Myocyte (in vitro differentiated cells): ENCODE measurements around the gene MRGPRG. TPM values are rescaled to one million over a fixed set of nuclear protein-coding genes. Genes with fewer than 3 reads are reported as not detected.
A peak's percentile ranks its signal among the peaks of the same experiment; 100 is the strongest.
"Not testable (repeated sequence)": the region's sequence is repeated elsewhere in the genome, so short reads cannot be mapped to it uniquely, and the experiment has no call there.

Experiments
- DNase-seq: peaks from one replicate; pipeline ENCODE4 v3.0.0-alpha.2; 2012; ENCODE audit warnings: low read depth
- polyA plus RNA-seq: library from polyadenylated mRNA; unstranded; fragments of >200 nt; gene quantifications from one replicate; pipeline ENCODE4 v1.2.1, GENCODE V29; 2012; ENCODE audit warnings: missing spikeins
- total RNA-seq: library from RNA; depleted of rRNA; stranded (reverse); fragments of >200 nt; gene quantifications from 2 replicates; pipeline ENCODE4 v1.2.3, GENCODE V29; 2014

Gene MRGPRG, protein sequence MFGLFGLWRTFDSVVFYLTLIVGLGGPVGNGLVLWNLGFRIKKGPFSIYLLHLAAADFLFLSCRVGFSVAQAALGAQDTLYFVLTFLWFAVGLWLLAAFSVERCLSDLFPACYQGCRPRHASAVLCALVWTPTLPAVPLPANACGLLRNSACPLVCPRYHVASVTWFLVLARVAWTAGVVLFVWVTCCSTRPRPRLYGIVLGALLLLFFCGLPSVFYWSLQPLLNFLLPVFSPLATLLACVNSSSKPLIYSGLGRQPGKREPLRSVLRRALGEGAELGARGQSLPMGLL
- not detected in 2 replicates for total RNA-seq
- polyA plus RNA-seq: not detected

DNA sequence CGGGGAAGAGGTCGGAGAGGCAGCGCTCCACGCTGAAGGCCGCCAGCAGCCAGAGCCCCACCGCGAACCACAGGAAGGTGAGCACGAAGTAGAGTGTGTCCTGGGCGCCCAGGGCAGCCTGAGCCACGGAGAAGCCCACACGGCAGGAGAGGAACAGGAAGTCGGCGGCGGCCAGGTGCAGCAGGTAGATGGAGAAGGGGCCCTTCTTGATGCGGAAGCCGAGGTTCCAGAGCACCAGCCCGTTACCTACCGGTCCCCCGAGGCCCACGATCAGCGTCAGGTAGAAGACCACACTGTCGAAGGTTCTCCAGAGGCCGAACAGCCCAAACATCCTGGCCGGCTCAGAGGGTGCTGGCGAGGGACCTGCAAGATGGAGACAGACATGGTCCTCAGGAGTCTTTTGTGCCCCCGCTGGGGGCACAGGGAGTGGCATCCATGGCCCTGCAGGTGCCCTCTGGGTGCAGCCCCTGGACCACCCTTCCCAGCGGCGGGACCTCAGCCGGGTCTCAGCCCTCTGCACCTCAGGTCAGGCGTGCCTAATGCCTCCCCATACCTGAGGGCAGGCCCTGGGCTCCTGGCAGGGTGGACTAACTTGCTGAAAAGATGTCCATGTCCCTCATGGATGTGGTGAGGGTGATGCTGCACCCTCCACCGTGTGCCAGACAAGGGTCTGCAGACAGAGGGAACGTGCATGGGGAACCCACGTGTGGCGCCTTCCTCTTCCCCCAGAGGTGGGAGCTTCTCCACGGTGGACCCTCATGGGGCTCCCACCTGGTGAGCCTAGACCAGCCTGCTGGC is at the start of gene MRGPRG:
MRGPRG (minus strand) TSS at position 331 of the 798 bp plus-strand sequence; CDS start at position 331, 0 bp downstream.
- no peak for DNase-seq

GRCh38 chr11:3262548-3262947 is 43.9 kb upstream of the MRGPRG start:
- not testable (repeated sequence) for DNase-seq

DNA sequence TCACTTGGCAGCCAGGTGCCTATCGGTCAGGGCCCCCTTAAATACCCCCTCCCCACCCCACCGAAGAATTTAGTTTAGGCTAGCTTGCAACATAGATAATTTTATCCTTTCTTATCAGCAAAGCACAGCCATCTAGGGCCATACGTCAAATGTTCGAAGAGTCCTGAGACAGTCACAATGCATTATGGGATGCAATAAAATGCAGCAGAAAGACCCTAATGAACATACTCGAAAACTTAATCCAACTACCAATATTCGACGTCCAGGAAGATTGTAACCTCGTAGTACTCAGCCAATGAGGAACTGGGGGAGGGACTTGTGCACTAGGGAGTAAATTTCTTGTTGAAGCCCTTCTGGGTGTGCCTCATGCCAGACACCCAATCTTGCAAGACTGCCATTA is 43.2 kb upstream of the MRGPRG start:
- not testable (repeated sequence) for DNase-seq

- DNase-seq: not testable (repeated sequence)
Measured at GRCh38 chr11:3257509-3257908, 38.9 kb upstream of the MRGPRG start.

- DNase-seq: not testable (repeated sequence)
Measured at GRCh38 chr11:3255241-3255640, 36.6 kb upstream of the MRGPRG start.

- DNase-seq: not testable (repeated sequence)
Measured at GRCh38 chr11:3254773-3255172, 36.2 kb upstream of the MRGPRG start.

DNA sequence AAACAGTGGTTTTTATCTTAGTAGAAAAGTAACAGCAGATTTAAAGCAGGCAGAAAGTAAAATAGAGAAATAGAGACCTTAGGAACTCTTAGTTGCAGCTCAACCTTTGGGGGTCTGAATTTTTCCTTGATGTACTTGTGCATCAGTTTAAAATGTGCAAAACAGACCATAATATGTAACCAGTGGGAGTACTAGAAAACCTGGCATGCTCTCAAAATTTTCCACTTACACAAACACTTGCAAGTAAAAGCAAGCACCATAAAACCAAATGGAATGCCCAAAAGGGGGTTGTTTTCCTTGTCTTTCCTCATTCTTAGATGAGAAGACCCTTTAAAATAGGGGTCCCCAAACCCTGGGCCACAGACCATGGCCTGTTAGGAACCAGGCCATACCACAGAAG is 26.5 kb upstream of the MRGPRG start:
- DNase-seq: no peak

GRCh38 chr11:3243880-3244279 is 25.3 kb upstream of the MRGPRG start:
- DNase-seq: no peak

- no peak for DNase-seq
Measured at GRCh38 chr11:3237119-3237518, 18.5 kb upstream of the MRGPRG start.

GRCh38 chr11:3234846-3235245 is 16.2 kb upstream of the MRGPRG start:
- no peak for DNase-seq

- DNase-seq: no peak
Measured at GRCh38 chr11:3232956-3233355, 14.3 kb upstream of the MRGPRG start.

DNA sequence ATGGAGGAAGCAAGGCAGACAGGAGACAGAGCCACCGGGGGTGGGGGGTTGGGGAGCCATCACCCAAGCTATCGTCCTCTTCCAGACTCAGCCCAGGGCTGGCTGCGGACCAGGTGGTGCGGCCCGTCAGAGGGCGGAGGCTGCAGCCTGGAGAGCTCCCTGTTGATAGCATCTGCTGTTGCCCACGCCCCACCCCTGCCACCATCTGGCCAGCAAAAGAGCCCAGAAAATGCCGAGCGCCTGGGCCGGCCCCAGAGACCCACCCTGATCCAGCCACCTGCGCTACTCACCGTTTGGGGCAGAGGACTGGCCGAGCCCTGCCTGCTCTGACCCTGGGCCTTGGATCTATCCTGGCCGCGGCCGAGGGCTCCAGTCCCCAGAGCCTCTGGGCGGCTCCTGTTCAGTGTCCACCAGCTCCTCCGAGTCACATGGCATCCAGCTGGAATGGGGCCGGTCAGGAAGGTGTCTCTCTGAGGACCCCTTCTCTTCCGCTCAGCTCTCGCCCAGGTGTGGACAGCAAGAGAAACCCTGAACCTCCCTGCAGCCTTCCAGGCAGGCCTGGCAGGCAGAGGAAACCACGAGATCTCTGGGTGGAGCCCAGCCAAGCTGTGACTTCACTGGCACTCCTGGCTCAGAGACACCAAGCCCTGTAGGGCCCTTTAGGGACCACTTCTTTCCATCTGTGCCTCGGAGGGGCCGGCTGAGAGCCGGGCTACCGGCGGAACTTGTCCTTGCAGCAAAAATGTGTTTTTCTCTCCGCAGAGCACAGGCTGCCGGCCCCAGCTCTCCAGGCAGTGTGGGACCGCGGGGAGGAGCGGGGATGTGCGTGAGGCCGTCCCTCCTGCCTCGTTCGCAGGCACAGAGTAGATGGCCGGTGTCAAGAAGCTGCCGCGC is 13.5 kb upstream of the MRGPRG start, which contains the start of gene MRGPRE:
MRGPRE (minus strand) TSS at position 567 of the 894 bp plus-strand sequence. CDS start 3,618 bp downstream, outside the sequence.
- DNase-seq: peak; percentile 32

GRCh38 chr11:3231550-3231850 is 12.9 kb upstream of the MRGPRG start:
- no peak for DNase-seq

GRCh38 chr11:3230636-3231549 is 12.3 kb upstream of the MRGPRG start:
- no peak for DNase-seq

GRCh38 chr11:3229673-3230630 is 11.3 kb upstream of the MRGPRG start:
- no peak for DNase-seq

DNA sequence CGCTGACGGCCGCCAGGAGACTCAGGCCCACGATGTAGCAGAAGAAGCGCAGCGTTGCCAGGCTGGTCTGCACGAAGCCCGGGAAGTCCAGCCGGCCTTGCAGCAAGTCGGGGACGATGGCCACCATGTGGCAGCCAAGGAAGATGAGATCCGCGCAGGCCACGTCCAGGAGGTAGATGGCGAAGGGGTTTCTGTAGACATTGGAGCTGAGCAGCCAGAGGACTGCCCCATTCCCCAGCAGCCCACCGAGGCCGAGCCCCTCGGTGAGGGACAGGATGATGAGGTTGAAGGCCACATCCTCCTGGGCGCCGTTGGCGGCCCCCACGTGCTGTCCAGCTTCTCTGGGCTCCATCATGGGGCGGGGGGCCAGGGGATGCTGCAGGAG is 9.8 kb upstream of the MRGPRG start:
- DNase-seq: no peak

DNA sequence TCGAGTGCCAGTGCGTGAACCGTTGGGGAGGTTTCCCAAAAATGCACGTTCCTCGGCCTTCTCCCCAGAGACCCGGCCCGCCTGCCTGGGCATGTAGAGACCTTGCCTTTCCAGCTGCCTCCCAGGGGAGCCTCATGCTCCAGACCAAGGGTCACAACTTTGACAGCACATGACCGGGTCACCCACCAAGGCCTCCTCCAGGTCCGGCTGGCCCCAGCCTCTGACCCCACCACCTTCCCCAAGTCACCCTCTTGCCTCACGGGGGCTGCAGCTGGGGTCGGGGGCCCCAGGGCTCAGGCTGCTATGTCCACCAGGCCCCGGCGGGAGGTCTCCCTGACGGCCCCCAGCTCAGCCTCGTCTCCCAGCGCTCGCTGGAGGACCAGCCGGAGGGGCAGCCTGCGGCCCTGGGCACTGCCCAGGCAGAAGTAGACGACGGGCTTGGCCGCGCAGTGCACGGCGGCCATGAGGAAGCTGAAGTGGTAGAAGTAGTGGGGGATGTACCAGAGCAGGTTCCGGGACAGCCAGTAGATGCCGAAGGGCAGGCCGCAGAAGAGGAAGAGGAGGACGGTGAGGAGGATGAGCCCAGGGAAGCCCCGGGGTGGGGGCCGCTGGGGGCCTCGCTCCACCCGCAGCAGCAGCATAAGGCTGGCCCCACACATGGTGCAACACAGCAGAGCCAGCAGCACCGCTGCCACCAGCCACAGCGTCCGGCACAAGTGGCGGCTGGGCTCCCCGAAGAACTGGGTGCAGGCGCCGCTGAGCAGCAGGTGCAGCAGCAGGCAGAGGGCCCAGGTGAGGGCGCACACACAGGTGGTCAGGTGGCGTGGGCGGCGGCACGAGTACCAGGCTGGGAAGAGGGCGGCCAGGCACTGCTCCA is 9.2 kb upstream of the MRGPRG start:
- no peak for DNase-seq

- no peak for DNase-seq
Measured at GRCh38 chr11:3226846-3227567, 8.4 kb upstream of the MRGPRG start.
